HG03159 (cell line): ENCODE data around the gene GOLT1A.

Experiments used
- ATAC-seq: cut with Tn5 transposase; IDR thresholded peaks from one replicate; pipeline ENCODE4 v1.9.1; 2021; ENCODE audit warnings: mild to moderate bottlenecking, moderate library complexity; ENCODE audit not compliant: unreplicated experiment

Gene GOLT1A

DNA sequence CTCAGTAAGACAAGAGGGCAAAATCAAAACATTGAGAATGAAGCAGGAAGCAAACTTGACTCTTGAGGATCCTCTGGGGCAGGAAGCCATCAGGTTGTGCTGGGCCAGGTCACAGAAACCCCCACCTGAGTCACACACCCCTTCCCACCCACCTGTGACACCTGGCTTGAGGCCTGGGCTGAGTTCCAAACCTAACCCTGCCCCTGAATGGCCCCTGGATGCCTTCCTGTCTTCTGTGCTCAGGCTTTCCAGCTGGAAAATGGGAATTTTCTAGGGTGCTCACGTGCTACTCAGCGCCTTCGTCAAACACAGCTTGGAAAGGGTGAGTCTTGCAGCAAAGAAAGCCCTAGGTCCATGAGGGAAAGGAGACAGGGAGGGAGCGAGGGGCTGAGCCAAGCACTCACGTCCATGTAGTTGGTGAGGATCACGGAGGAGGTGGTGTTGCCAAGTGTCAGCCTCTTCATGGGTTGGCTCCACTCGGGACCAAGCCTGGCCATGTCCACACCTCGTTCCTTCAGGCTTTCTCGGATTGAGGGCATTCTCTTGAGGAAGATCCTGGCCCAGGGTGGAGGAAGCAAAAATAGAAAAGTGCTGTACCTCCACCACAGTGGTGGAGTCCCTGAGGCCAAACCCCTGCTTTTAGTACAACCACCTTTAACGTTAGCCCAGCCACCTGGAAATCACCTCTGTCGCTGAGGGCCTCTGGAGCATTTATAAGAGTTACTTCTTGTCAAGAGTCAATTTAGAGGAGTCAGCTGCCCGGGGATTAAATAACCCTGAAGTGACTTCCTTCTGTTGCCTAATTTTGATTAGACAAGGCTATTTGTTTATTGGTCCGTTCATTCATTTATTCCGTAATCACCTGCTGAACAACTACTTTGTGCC is 51.9 kb downstream of the GOLT1A start:
- no peak for ATAC-seq

DNA sequence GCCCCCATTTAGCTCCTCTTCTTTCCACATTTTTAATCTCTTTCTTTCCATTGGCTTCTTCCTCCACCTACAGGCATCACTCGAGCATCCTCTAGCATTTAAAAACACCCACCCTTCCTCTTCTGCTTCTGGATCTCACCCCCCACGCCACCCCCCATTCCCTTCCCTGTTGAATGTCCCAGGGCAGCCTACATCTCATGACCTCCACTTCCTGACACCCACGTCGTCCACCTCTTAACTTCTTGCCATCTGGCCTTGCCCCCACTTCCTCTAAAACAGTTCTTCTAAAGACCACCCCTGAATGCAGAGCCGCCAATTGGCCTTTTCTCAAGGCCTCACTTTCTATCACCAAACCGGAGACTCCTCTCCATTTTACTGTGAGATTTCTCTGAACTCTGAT is 55.8 kb downstream of the GOLT1A start:
- ATAC-seq: no peak

DNA sequence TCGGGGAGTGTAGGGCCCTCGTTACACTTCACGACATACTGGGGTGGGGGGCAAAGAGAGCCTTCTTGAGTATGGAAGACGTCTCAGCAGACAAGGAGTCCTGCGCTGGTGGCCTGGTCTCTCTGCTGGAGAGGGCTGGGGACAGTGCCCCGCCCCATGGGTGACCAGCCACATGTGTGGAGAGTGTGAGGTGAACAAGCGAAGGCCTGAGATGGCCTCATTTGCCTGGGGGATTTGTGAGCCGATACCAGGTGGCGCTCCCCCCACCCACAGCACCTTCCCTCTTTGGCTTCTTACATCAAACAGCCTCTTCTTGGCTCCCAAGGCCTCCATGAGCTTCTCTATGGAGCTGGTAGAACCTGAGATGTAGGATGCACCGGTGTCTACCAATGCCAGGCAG is 57.9 kb downstream of the GOLT1A start:
- no peak for ATAC-seq

DNA sequence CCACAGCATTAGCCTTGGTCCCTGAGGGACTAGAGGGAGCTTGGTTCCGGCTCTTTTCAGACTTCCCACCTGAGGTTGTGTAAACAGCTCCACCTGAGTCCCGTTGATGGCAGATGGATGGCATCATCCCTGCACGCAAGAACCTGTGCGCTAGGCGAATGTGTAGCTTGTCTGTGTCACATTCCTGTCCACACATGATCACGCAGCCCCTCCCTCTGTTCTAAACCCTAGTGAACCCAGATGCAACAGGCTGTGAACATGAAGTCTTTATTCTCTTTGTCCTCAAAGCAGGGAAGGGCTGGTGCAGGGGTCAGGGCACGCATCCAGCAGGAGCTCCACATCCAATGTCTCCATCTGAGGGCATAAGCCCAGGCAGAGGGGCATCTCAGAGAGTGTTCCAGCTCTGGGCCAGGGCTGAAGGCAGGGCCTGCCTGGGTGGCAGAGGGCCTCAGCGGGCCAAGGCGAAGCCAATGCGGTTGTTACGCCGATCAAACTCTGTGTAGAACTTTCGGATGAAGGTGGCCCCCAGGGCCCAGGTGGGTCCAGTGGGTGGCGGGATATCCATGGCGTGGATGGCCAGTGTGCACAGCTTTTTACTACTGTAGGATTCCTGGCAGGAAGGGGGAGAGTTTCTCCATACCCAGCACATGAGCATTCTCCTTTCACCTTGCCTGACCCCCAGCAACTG is 59.1 kb downstream of the GOLT1A start:
- no peak for ATAC-seq

DNA sequence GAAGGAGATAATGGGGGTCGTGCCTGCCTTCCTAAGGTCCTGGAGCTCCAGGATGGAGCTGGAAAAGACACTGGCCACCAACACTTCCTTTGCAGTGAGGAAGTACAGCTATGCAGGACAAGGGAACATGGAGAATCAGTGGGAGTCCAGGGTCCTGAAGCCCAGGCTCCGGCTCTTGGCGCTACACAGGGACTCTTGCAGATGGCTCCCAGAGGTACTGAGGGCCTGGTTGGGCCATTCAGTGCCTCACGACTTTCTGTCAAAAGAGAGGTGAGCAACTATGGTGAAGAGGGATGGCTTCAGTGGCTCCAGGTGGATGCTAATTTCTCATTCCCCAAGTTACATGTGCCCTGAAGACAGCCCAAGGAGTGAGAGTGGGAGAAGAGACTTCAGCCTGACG is 60.1 kb downstream of the GOLT1A start:
- ATAC-seq: no peak

DNA sequence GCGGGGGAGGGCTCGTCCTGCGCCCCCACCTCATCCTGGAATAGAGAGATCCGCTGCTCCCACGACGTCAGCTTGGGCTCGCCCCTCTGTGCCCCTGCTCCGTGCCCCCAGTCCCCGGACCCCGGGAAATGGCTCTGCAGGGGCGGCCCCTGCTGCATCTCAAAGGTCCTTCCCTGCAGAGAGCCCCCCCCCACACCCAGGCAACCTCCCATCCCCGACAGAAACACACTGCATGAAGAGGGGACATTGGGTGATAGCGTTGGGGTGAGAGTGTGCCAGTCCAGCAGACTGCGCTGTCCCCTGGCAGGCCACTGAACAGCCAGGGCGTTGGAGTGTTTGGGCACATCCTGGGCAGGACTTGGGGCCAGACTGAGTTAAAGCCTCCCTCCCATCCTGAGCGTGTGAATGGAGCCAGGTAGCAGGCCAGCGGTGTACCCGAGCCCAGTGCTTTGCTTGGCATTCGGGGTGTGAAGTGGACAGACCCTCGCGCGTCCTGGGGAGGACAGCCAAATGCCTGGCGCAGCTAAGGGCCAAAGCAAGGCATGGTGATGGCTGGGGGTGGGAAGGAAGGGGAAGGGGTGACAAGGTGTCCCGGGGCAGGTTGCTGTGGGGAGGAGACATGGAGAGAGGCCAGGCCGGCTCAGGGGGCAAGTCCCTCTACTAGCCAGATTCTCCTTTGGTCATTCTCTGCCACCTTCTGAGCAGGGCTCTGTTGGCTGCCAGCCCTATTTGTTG is 61.3 kb downstream of the GOLT1A start:
- no peak for ATAC-seq

DNA sequence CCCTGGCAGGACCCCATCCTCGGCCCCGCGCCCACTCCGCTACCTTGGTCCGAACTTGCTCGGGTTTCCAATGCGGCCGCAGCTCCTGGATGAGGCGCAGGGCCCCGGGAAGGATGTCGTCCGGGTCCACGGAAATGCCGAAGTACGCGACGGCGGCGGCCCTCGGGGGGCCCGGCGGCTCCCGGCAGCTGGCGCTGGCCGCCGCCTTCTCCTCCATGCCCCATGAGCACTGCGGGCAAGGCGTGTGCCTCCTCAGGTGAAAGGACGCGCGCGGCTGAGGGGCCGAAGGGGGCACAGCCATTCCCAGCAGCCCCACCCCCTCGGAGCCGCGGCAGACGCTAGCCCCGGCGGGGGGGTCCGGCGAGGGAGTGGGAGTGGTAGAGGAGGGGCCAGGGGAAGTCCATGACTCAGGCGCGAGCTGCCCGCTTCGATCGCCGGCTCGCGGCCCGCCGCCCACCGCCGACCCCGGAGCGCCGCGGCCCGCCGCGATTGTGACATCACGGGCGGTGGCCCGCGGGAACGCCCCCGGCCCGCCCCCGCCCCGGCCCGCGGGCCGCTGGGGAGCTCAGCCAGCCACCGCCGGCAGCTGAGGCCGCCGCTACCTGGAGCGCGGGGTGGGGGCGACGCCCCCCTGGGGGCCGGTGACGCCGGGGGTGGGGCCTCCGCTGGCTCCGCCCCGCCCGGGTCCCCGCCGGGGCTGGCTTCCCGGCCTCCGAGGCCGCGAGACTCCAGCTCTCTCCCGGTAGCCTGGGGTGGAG is 62.1 kb downstream of the GOLT1A start, which contains the start of gene ETNK2:
ETNK2 (minus strand) TSS at position 493 of the 758 bp plus-strand sequence; CDS start at position 301, 192 bp downstream.
- no peak for ATAC-seq

DNA sequence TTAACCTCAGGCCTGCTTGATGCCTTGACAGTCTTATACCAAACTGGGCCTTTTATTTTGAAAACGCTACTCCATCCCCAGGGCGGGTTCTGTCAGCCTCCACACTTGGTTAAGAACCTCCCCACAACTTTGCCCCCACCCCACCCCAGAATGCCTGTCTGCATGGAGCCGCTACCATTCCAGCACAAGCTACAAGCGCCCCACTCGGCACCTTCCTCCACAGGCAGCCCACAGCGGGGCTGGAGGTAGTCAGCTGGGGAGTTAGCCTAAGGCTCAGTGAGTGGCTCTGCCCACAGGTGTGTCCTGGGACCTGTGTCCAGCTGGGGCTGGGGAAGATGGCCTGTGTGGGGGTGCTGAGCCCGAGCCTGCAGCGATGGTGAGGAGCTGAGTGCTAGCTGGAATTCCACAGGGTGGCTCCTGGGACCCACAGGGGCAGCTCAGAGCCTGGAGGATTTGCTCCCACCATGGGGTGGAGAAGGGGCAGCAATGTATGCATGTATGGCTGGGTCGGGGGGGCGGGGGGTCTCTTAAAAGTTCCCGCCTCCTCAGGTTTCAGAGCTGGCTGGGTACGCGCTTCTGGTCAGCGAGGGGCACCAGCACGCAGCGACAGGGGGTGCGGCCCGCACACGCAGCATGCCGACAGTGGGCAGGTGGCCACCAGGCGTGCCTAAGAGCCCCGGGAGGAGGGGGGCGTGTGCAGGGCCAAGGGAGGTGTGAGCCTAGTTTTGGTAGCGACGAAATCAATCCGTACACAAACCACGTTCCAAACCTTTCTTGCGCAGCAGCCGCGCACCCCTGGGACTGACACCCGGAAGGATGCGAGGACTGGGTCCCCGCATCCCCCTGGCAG is 62.9 kb downstream of the GOLT1A start:
- no peak for ATAC-seq

DNA sequence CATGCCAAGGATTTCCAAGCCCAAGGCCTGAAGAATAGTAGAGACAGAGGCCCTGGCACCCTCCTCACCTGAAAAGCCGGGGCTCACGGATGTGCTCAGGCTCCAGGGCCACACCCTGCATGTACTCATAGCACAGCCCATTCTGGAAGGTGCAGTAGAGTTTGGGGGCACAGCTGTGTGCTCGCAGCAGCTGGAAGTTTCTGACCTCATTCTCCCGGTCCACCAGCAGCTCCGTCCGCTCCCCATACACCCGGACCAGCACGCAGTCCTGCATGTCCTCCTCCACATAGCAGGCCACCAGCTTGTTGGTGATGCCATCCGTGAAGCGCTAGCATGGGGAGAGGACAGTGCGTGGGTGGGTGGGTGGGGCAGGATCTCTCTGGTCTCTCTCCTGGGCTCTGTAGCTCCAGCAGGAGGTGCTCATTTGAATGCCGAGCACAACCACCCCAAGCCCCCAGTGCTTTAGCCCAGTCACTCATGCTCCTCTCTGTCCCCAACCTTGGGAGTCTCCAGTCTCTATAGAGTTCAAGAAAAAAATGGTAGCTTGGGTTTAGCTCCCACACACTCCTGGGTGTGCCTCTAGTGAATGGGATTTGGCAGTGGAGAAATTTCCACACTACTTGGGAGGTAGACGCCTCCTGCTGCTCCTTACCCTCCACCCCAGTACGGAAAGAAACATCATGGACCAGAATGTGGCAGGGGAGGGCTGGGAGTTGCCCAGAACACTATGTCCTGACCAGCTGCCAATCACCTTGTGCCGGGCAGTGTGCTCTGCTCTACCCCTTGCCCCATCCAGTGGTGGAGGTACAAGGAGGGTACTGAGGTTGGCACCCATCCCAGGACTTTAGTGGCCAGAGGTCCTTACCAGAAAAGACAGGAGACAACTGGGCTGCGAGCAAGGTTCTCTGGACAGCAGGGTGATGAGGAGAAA is 63.9 kb downstream of the GOLT1A start:
- ATAC-seq: no peak

DNA sequence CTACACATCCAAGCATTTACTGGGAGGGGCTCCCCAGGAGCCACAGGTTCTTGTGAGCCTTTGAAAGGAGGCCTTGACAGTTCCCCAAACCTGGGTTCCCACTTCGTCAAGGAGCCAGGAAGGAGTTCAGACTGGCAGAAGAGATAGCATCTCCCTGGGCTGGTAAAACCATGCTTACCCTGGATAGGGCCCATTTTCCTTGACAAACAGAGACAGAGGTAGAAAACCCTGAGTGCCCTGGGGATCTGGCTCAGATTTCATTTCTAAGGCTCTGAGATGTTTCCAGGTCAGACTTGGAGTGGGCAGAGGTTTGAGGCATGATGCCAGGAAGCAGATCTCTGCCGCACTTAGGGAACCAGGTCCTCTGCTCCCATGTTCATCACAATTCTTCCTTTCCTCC is 64.7 kb downstream of the GOLT1A start:
- ATAC-seq: no peak
